Stimulated activated naive CD4-positive, alpha-beta T cell (primary cell): ENCODE results near the gene ANGPTL8.

ENCODE experiments used
- DNase-seq, 6 experiments: peaks; one replicate each; lab custom pipeline; 2025; lab: John Stamatoyannopoulos, UW

The ANGPTL8 gene

DNA sequence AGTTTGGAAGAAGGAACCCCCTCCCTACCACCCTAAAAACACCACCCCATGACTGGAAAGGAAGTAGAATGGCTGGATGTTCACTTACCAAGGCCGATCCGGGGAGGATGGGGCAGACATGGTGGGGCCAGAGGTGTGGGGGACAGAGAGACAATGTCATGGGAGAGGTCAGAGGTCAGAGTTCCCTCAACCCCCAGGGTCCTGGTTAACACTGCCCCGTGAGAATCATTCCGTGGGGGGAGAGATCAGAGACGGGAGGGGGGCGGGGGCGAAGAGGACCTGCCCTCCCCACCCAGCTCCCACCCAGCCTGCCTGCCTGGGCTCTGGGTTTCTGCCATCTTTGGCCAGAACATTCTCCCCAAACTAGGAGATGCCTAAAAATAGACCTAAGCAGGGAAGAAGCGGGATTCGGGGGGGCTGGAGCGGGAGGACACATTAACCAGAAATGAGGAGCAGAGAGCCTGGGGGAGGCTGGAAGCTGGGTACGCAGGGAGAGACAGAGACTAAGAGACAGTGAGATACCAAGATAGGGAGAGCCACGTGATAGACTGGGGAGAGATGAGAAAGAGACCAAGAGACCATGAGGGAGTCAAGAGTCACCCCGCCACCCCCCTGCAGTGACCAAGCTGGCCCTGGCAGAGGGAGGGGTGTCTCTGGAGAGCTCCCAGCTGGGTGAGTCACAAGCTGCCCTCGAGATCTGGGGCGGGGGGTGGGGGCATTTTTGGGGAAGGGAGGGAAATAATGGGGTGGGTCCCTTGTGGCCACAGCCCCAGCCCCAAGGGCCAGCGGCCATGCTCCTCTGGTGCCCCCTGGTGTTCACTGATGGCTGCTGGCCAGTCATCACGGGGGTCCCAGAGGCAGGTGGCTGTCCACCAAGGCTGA lies 36.0 kb upstream of the ANGPTL8 start:
- peak in 2 of 6 experiments; percentile 1 to 25 for DNase-seq

DNA sequence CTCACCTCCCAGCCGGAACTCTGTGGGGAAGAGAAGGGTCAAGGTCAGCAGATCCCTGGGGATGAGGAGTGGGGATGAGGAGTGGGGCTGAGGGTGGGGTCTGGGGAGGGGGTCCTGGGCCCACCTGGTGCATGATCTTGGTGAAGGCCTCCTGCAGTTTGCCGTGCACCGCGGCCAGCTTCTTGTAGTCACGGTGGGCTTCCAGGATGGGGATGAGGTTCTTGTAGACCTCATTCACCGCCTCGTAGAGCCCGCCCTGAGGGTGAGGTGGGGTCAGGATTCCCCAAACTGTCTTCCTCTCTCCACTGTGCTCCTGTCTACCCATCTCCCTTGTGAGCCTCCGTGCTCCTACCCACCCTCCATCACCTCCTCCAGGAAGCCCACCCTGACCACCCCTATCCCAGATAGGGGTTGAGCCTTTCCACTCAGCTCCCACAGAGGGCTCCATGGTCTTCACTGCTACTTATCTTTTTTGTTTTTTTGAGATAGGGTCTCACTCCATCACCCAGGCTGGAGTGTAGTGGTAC lies 35.3 kb upstream of the ANGPTL8 start:
- DNase-seq, result no peak

DNA sequence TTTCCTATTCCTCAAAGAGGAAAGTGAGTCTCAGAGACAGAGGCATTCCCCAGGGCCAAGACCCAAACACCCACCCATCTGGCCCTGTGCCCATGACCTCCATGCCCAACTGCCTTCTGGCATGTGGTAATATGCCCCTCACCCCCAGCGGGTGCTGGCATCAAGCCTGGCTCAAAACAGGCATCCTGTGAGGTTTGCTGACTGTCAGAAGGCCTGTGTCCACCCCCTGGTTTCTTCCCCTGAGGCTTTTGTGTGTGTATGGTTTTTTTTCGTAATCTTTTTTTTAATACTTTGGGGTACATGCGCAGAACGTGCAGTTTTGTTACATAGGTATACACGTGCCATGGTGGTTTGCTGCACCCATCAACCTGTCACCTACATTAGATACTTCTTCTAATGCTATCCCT lies 34.5 kb upstream of the ANGPTL8 start:
- no peak for DNase-seq

DNA sequence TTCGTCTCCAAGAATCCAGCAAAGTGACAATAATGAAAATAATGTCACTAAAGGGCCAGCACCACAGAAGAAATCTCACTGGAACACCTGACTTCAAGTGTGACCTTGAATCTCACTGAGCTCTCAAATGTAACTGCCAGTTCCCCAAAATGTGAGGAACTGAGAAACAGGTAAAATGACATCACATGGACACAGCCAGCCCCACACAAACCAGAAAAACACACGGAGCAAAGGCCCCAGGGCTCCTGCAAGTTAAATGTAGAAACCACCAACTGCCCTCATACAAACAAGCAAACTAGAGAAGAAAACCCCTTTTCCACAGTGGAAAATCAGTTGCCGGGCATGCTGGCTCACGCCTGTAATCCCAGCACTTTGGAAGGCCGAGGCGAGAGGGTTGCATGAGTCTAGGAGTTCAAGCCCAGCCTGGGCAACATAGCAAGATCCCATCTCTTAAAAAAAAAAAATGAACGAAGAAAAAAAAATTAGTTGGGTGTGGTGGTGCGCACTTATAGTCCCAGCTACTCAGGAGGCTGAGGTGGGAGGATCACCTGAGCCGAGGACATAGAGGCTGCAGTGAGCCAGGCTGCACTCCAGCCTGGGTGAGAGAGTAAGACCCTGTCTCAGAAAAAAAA lies 33.4 kb upstream of the ANGPTL8 start:
- no peak for DNase-seq

DNA sequence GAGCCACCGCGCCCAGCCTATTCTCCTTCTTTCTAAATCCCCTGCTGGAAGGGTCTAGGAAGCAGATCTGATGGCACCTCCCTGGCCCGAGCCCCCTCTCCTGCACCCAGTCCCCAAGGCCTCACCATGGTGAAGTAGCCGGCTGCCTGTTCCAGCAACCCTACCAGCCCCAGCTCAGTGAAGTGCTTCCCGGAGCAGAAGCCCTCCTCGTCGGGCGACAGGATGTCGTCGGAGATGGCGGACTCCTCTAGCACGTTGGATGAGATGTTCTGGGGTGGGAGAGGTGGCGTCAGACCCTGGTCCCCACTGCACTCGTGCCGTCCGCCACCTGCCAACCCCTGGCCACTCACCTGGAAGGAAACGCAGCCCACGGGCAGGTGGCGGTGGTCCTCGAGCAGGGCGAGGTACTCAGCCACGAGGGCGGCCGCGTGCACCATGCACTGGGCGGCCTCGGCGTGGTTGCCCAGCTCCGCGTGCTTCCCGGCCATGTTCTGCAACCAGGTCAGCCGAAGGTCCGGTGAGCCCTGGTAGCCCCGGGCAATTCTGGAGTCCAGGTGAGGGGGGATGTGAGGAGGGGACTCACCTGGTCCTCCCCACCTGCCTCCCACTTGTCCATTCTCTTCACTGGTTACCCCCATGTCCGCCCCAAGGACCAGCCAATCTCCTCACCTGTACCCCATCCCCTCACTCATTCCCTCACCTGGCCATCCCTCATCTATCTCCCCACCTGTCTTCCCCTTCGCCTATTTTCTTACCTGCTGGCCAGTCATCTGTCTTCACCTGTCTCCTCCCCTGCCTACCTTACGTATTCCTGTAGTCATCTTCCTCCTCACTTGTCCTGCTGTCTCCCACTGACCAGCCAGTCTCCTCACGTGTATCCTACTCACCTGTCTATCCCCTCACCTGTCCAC lies 30.6 kb upstream of the ANGPTL8 start:
- DNase-seq, result no peak

DNA sequence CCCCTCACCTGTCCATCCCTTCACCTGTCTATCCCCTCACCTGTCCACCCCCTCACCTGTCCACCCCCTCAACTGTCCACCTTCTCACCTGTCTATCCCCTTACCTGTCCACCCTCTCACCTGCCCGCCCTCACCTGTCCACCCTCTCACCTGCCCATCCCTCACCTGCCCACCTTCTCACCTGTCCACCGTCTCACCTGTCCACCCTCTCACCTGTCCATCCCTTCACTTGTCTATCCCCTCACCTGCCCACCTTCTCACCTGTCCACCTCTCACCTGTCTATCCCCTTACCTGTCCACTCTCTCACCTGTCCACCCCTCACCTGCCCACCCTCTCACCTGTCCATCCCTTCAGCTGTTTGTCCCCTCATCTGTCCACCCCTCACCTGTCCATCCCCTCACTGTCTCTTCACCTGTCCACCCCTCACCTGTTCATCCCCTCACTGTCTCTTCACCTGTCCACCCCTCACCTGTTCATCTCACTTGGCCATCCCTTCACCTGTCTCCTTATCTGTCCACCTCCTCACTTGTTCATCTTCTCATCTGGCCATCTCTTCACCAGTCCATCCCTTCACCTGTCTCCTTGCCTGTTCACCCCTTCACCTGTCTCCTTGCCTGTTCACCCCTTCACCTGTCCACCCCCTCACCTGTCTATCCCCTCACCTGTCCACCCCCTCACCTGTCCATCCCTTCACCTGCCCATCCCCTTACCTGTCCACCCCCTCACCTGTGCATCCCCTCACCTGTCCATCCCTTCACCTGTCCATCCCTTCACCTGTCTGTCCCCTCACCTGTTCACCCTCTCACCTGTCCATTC lies 29.4 kb upstream of the ANGPTL8 start:
- DNase-seq, result no peak

DNA sequence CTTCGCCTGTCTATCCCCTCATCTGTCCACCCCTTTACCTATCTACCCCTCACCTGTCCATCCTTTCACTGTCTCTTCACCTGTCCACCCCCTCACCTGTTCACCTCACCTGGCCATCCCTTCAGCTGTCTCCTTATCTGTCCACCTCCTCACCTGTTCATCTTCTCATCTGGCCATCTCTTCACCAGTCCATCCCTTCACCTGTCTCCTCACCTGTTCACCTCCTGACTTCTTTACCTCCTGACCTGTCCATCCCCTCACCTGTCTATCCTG lies 28.8 kb upstream of the ANGPTL8 start:
- DNase-seq, result no peak

DNA sequence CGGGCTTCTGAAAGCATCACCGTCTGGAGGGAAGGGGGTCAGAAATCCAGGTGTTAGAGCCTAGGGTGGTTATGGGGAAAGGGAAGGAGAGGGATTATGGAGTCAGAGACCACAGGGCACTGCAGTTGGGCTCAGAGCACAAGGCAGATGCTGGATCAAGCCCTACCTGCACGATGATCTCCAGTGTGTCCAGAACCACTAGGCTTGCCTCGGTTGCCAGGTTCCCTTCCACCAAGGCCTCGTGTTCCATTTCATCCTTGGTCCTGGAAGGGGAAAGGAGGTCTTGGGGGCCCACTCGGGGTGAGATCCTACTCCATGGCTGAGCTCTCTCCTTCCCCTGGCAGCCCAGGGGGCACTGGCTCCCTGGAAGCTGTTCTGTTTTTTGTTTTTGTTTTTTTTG lies 25.0 kb upstream of the ANGPTL8 start:
- no peak for DNase-seq

DNA sequence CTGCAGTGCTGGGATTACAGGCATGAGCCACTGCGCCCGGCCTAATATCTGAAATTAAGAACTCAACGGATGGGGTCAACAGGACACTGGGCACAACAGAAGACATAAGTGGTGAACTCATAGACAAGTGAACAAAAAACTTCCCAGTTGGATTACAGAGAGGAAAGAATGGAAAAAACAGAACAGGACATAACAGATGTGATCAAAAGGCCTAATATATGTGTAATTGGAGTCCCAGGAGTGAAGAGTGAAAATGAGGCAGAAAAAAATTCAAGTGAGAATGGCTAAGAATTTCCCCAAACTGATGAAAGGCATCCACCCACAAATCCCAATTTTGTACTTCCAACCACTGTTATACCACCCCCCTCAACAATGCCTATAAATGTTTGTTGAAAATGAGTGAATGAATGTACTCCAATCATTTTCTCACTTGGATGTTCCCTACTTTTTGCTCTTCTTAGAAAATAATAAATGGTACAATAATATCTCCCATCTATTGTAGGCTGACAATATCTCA lies 18.3 kb upstream of the ANGPTL8 start:
- no peak for DNase-seq

DNA sequence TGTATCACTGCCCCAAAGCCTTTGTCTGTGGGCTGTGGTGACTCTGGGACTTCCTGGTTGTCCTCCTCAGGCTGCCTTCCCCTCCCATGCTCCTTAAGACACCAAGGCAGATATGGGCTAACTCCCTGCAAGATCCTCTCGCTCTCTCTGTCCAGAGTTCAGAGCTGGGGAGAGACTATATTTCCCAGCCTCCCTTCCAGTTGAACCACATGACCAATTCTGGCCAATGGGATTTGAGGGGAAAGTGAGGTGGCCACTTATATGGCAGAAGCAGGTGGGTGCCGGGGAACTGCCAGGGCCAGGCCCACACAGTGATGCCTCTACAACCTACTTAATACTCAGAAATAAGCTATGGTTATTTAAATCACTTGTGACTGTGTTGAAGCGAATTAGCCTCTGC lies 16.2 kb upstream of the ANGPTL8 start:
- no peak for DNase-seq

DNA sequence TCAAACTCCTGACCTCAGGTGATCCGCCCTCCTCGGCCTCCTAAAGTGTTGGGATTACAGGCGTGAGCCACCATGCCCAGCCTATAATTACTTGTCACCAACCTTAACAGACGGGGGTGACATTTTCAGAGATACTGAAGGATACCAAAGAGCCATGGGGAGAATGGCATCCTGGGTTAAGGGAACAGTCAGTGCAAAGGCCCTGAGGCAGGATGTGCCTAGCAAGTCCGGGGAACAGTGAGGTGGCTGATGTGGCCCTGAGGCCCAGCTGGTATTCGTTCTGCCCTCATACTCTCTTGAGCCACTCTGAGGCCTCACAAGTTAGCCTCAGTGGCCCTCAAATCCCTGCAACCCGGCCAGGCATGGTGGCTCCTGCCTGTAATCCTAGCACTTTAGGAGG lies 15.0 kb upstream of the ANGPTL8 start:
- no peak for DNase-seq

DNA sequence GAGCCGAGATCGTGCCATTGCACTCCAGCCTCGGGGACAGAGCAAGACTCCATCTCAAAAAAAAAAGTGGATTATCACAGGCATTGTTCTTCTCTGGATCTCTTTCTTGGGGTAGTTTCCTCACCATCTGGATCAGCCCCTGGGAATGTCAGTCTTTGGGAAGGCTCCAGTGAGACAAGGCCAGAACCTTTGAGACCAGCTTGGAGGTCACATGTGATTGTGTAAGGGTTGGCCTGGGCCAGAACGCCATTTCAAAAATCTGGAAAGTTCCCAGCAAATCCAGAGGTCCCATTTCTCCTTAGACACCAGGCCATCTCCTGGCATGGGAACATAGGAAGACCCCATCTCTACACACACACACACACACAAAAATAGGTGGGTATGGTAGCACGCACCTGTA lies 14.2 kb upstream of the ANGPTL8 start:
- no peak for DNase-seq

DNA sequence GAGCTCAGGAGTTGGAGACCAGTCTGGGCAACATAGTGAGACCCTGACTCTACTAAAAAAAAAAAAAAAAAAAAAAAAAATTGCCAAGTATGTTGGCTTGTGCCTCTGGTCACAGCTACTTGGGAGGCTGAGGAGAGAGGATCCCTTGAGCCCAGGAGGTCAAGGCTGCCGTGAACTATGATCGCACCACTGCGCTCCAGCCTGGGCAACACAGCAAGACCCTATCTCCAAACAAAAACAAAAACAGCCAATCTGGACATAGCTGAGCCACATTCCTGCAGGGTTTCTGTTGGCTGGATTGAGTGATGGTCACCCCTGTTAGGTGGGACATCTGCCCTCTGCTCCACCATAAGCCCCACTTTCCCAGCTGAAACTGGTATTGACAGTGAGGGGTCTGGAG lies 13.6 kb upstream of the ANGPTL8 start:
- DNase-seq, result no peak

DNA sequence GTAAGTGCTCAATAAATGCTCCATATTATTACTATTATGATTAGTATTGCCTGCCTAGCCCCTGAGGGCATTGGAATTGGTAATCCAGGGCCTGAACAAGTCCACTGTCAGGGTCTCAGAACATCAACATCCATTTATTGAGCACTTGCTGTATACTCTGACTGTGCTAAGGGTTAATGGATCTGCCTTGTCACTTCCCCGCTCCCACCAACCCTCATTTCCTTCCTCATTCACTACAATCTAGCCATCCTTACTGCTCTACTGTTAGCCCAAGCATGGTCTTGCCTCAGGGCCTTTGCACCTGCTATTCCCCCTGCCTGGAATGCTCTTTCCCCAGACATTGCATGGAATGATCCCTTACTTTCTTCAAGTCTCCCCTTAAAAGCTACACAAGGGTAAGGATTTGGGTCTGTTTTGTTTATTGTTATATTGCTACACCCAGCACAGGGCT lies 12.7 kb upstream of the ANGPTL8 start:
- DNase-seq, result no peak

DNA sequence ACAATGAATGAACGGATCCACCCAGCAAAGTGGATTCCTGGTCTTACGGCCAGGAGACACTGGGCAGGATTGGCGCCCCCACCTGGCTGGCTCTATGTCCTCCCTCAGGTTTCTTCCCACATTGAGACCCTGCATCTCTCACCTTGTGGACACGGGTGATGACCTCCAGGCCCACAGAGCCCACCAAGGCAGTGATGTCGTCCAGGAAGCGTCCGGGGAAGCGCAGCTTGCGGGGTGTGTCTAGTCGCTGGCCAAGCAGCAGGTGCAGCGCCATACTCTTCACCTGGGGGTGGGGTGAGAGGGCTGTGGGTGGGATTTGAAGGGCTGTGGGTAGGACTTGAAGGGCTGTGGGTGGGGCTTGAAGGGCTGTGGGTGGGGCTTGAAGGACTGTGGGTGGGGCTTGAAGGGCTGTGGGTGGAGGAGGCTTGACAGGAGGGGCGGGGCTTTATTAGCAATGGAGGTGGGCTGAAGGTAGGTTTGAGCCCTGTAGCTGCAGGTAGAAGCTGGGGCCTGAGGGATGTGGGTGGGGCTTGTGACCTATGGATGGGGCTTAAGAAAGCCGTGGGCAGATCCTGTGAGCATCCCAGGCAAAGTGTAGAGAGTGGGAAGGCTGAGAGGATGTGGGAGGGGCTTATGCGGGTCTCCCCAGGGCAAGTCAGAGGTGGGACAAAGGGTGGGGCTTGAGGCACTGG lies 12.1 kb upstream of the ANGPTL8 start:
- no peak for DNase-seq

DNA sequence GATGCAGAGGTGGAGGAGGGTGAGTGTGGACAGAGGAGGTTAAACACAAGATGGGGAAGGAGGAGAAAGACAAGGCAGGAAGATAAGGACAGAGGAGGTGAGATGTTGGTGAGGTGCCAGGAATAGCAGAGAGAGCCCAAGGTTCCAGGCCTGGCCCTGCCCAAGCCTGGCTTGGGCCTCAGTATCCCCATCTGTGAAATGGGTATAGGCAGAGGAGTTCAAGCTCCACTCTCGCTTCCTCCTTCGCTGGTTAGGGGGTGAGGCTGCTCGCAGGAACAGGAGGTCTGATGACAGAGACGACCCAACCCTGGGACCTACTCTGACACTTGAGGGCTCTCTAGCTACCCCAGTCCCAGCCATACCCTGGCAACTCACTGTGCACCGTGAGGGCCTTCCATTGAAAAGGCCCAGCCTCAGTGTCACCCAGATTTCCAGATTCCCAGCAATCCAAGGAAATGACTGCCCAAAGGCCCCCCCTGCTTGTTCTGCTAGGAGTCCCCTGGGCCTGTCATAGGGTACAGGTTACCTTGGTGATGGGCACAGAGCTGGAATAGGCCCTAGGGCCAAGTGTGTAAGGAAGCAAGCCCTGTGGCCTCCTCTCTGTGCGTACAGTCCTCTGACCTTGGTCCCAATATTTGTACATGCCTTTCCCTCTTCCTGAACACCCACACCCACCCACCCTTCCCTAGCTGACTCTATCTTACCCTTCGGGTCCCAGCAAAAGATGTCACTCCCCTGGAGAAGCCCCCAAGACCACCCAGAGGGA lies 8.6 kb upstream of the ANGPTL8 start:
- DNase-seq, result no peak

DNA sequence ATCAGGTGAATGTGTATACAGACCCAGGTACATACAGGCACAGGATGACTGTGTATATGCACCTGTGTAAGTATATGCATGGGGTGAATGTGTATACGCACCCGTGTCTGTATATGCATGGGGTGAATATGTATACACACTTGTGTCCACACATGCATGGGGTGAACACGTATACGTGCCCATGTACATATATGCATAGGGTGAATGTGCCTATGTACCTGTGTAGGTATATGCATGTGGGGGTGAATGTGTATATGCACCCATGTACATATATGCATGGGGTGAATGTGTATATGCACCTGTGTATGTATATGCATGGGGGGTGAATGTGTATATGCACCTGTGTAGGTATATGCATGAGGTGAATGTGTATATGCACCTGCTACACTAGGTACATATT lies 6.9 kb upstream of the ANGPTL8 start:
- DNase-seq, result no peak

DNA sequence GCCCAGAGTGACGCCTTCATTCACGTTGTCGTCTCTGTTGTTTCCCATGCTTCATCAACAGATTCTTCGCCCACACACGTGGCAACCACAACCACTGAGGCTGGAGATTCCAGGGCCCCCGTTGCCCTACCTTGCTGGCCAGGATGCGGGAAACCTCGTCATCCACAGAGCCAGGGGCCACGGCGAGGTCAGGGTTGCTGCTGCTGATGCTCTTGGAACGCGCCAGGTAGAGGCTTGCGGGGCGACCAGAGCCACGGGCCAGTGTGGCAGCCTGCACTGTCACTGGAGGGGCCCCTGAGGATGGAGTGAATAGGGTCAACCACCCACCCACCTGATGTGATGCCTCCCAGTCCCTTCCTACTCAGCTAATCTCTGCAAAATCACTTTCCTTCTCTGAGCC lies 6.3 kb upstream of the ANGPTL8 start:
- DNase-seq, result no peak

DNA sequence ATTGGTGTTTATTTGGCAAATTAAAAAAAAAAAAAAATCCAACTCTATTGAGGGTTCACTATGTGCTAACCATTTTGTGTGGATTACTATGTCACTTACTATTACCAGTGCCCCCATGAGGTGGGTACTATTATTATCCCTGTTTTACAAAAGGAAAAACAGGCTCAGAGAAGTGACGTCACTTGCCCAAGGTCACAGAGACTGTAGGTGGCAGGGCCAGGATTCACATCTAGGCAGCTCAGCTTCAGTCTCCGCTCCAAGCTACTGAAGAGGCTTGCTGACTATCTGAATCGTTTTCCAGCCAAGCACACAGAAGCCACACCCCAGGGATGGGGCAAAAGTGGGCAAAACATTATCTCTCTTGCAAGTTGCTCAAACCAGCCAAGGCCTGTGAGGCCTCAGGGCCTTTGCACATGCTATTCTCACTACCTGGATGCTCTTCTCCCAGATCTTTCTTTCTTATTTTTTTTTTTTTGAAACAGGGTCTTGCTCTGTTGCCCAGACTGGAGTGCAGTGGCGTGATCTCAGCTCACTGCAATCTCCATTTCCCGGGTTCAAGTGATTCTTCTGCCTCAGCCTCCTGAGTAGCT lies 4.8 kb upstream of the ANGPTL8 start:
- no peak for DNase-seq
